SKM-1 (cell line): ENCODE results near the gene SGSM2.

ENCODE experiments used
- DNase-seq: peaks from one replicate; lab custom pipeline; 2025; ENCODE audit not compliant: unreplicated experiment; lab: John Stamatoyannopoulos, UW

Gene SGSM2

GRCh38 chr17:2397247-2398171, 60.2 kb downstream of the SGSM2 start:
- DNase-seq, result no peak

- DNase-seq, result no peak
Measured at GRCh38 chr17:2398182-2398581, 60.9 kb downstream of the SGSM2 start.

- DNase-seq, result no peak
Measured at GRCh38 chr17:2398655-2399571, 61.6 kb downstream of the SGSM2 start.

GRCh38 chr17:2399572-2400473, 62.5 kb downstream of the SGSM2 start:
- peak; percentile 62 for DNase-seq

GRCh38 chr17:2400474-2400866, 63.2 kb downstream of the SGSM2 start:
- DNase-seq, result no peak

- DNase-seq, result peak; percentile 68
Measured at GRCh38 chr17:2400877-2401425, 63.6 kb downstream of the SGSM2 start, which contains the start of gene MNT. Gene MNT (minus strand): TSS chr17:2401060. CDS start chr17:2400712, 348 bp downstream.

- DNase-seq, result peak; percentile 71
Measured at GRCh38 chr17:2401426-2402221, 64.3 kb downstream of the SGSM2 start.

GRCh38 chr17:2402544-2402943, 65.2 kb downstream of the SGSM2 start:
- DNase-seq, result no peak

GRCh38 chr17:2403044-2403443, 65.7 kb downstream of the SGSM2 start:
- DNase-seq, result no peak

GRCh38 chr17:2405247-2405926, 68.1 kb downstream of the SGSM2 start:
- DNase-seq, result no peak

GRCh38 chr17:2406271-2406902, 69.1 kb downstream of the SGSM2 start:
- DNase-seq, result no peak

- no peak for DNase-seq
Measured at GRCh38 chr17:2406903-2407790, 69.8 kb downstream of the SGSM2 start.

GRCh38 chr17:2410951-2411350, 73.7 kb downstream of the SGSM2 start:
- DNase-seq, result no peak

- no peak for DNase-seq
Measured at GRCh38 chr17:2412561-2413021, 75.3 kb downstream of the SGSM2 start.

- no peak for DNase-seq
Measured at GRCh38 chr17:2414446-2415064, 77.3 kb downstream of the SGSM2 start.

- DNase-seq, result no peak
Measured at GRCh38 chr17:2415081-2415480, 77.8 kb downstream of the SGSM2 start.
